NCI-H345 treated with DMSO at 0.1 percent for 48 hours (cell line): ENCODE measurements around the gene GCNA.

Experiments
- DNase-seq: peaks from one replicate; lab custom pipeline; 2025; ENCODE audit not compliant: unreplicated experiment; lab: John Stamatoyannopoulos, UW

The GCNA gene

DNA sequence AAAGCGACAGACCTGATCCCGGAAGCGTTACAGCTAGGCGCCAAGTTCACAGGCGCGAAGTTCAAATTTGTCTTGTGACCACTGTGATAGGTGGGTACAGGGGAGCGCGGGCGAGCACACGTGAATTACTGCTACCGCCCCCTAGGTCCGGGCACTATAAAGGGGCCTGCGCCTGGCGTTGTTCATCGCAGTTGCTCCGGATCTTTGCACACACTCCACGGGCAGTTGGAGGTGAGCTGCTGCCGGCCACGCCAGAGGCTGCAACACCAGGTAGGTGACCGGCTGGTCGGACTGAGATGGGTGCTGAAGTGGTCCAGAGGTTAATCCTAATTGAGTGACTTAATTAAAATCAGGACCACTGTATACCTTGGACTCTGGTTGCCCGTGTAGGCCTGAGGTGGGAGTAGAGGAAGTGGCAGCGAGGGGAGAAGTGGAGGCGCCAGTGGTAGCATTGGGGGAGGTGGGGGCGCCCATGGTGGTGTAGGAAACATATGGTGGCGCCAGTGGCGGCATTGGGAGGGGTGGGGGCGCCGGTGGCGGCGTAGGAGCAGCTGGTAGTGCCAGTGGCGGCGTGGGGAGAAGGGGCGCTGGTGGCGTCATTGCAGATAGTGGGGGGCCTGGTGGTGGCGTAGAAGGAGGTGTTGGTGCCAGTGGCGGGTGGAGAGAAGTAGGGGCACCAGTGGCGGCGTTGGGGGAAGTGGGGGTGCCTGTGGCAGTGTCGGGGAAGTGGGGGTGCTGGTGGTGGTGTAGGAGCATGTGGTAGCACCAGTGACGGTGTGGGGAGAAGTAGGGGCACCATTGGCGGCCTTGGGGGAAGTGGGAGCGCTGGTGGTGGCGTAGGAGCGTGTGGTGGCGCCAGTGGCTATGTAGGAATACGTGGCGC, at the start of gene GCNA:
Gene GCNA (plus strand): TSS at position 185 of the 883 bp plus-strand sequence. CDS start 2,385 bp downstream, outside the sequence.
- no peak for DNase-seq

GRCh38 chrX:71532078-71532752, 46.0 kb upstream of the GCNA start:
- no peak for DNase-seq

DNA sequence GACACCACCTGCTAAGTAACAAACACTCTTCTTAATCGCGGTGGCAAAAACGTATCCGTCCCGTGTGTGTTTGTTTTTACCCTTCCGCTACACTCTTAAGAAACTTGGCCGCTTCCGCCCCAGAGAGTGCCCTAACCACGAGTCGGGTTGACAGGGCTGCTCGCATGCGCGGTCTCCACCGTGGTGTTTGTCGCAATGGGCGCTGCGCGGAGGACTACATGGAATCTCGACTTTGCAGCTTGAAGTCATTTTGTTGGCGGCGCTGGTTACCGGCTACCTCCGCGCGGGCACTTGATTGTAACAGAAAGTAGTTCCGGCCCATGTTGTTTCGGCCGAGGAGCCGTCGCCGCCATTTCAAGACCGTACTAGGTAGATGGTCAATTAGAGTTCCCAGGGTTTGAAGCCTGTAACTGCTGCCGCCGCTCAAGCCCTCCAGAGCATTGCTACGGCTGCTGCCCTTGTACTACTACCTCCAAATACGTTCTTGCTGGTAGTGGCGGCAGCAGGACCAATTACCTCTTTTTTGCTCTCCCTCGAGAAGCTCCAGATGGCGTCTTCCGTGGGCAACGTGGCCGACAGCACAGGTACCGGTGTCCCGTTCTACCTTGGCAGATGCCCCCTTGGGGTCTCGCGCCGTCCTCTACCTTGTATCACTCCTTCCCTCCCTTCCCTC, 45.3 kb upstream of the GCNA start, which contains the start of gene OGT:
Gene OGT (plus strand): TSS at position 352 of the 673 bp plus-strand sequence. CDS start 196 bp downstream, at position 548.
- peak; percentile 86 for DNase-seq

DNA sequence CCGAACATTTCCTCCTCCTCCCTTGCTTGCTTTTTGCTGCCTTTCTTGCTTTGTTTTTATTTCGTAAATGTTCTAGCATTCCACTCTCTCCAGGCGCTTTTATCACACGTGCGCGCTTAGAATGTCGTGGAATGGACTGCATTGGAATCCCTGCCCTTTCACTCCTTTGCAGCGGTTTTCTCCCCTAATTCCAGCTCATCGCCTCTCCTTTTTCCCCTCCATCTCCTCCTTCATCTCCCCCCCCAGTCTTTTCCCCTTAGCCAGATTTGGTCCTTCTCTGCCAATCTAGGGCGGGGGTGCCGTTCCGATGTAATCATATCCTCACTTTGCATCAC, 44.8 kb upstream of the GCNA start:
- DNase-seq: no peak

DNA sequence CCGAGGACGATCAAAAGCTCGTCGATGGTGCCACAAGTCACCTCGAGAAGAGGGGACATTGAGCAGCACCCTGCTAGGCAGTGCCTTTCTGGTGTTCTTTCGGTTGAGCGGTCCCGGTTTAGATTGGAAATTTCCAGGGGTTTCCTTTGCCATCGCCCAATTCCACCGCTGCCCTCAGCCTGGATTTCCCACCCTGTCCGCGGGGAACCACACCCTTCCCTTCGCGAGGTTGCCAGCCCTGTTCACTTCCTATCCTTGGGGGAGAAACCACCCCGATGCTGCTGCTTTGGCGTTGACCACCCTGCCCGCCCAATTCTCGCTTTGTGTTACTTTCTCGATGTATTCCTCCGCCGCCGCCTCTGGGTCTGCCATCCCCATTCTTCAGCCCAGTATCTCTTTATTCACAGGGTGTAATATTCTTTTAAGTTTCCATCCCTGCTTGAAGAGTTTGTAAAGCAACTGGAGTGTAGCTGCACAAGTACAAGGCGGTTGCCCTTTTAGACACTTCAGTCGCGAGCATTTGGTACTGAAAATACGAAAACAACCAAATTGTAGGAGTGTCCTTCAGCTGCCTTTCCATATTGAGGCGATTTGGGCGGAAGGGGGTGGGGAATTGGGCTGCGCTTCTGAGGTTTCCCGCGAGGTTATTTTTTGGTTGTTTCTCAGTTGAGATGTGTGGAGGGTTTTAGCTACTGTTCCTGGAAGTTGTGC, 44.2 kb upstream of the GCNA start:
- DNase-seq: peak; percentile 12

- no peak for DNase-seq
Observed at GRCh38 chrX:71534773-71535544, 43.3 kb upstream of the GCNA start.

DNA sequence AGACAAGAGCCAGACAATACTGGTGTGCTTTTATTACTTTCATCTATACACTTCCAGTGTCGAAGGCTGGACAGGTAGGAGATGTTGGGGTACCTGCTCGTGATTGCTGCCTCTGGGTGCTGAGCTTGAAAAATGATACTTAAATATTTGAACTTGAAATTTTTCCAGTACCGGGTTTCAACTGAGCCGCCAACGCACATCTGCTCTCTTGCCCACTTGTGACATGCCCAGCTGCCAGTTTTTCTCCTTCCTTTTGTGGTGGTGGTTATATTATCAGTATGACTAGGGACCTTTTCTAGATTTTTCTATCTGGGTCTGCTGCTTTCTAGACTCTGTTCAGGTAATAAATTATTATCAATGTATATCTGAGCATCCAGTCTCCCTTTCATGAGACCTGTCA, 42.0 kb upstream of the GCNA start:
- DNase-seq: no peak

GRCh38 chrX:71537743-71538142, 40.5 kb upstream of the GCNA start:
- DNase-seq: no peak

GRCh38 chrX:71540801-71541200, 37.4 kb upstream of the GCNA start:
- DNase-seq: no peak

DNA sequence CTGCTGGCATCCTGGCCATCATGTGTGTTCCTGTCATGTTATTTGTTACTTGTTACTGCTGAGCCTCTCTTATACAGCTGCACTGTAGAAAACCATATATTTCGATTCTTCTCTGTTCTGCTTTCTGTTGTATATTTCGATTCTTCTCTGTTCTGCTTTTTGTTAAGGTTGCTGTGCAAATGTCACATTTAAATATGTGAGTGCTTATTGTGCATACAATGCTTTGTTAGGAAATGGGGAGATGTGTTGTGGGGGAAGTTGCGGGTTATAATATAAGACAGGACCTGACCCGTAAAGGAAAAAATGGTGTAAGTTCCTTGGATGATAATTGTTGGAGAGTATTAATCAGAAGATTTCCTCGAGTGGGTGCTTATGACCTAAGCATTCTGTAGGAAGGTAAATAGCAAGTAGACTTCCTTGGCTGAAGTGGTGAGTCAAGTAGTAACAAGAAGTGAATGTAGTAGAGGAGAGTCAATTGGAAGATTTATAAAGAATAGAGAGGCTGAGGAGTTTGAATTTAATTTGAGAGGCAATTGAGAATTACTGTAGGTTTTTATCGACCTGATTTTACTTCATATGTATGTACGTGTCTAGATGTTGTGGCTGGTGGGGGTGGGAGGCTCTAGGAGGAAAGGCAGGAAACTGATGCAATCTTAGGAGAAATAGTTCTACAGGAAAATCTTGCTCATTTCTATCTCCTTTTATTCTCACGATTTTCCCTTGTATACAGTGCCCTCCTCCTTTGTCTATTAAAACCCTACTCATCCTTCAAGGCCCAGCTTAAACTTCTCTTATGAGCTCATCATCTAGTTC, 36.8 kb upstream of the GCNA start:
- no peak for DNase-seq

DNA sequence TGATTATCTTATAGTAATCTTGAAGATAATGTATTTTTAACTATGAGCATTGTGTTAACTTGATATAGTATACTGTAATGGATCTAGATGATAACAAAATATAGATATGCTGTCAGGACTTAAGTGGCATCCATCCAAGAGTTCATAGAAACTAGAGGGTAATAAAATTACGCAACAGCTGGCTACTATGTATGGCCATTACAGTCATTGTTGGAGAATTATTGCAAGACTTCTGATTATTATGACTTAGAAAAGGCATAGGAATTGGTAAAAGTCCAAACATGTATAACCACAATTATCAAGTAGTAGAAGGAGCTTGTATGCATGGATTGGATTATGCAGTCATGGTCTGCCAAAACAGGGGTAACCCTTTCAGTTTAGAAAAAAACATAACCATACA, 35.8 kb upstream of the GCNA start:
- DNase-seq: no peak

DNA sequence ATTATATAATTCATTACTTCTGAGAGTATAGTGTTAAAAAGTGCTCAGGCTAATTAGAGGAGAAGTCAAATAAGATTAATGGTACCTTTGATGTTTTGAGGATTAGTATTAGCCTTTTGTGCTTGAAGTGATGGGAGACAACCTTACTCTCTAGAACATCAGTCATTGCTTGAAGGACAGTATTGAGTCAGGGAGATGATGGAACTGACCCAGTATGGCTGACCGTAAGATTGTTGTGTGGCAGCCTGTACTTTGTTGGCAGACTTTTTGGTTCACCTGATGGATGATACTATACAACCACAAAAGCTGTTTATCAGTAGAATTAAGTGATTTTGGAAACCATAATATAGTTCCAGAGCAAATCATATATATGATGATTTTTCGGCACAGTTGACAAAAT, 35.4 kb upstream of the GCNA start:
- no peak for DNase-seq

- no peak for DNase-seq
Observed at GRCh38 chrX:71543316-71543715, 34.9 kb upstream of the GCNA start.

DNA sequence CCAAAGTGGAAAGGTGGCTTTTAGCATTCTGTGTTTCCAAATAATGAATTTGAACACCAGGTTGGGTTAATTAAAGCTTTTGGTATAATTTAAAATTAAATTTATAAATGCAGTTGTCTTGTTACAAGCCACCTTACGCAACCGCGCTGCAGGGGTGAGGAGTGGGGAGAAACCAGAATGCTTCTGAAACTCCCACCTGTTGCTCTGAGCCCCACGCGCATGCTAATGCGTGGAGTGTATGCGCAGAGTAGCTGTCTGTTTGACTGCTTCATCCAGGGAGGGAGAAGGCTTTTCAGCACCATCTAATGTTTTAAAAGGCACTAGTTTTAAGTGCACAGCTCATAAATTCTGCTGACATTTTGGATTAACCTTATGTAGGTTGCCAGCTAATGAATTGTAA, 32.9 kb upstream of the GCNA start:
- no peak for DNase-seq

- no peak for DNase-seq
Observed at GRCh38 chrX:71546879-71547278, 31.4 kb upstream of the GCNA start.

DNA sequence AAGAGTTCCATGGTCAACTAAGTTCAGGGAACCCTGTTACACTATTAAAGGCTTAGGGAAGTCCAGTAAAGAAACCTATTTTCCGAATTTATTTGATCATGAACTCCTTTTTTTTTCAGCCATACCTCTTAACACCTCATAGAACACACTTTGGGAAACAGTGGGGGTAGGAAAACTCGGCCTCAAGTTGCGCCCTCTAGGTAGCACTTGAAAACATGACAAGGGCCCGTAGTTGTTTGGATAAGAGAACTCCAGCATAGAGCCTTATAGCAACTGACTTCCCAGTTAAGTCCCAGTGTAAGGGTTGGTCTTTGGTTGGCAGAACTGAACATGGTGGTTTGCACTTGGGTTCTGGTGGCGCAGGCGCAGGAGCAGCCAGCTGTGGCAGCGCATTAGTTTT, 30.9 kb upstream of the GCNA start:
- no peak for DNase-seq

GRCh38 chrX:71549986-71550385, 28.3 kb upstream of the GCNA start:
- DNase-seq: no peak

- DNase-seq: no peak
Observed at GRCh38 chrX:71550578-71550977, 27.7 kb upstream of the GCNA start.

- no peak for DNase-seq
Observed at GRCh38 chrX:71556036-71556435, 22.2 kb upstream of the GCNA start.

DNA sequence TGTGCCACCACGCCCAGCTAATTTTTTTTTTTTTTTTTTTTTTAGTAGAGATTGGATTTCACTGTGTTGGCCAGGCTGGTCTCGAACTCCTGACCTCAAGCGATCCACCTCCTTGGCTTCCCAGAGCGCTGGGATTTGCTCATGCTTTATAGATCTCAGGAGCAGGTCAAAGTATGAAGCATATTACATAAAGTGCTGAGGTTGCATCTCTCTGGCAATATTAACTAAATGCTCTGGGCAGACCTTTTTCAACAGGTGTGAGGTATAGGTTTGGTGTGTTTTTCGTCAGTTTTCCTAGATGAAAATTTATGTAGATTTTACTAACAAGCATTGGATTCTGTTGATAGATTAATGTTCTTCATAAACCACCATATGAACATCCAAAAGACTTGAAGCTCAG, 19.3 kb upstream of the GCNA start:
- DNase-seq: no peak
